Mucosa of rectum (tissue), 2 donors: Measurements from ENCODE around the gene EEIG1.
A peak's percentile ranks its signal among the peaks of the same experiment; 100 is the strongest.
"Not testable (repeated sequence)": the region's sequence is repeated elsewhere in the genome, so short reads cannot be mapped to it uniquely, and the experiment has no call there.

Experiments used
- H3K27ac ChIP-seq, 2 donors: one replicate each; pipeline ENCODE4 v1.7.0; 2013; ENCODE audit warnings: inconsistent platforms in 2 of 2, low read depth in 2 of 2, low read length in 2 of 2
- H3K27me3 ChIP-seq, 2 donors: one replicate each; pipeline ENCODE4 v1.7.0; 2013; ENCODE audit warnings: low read length in 2 of 2; ENCODE audit not compliant: control insufficient read depth in 2 of 2, insufficient read depth in 2 of 2
- H3K36me3 ChIP-seq, 2 donors: one replicate each; pipeline ENCODE4 v1.7.0; 2013; ENCODE audit warnings: low read length in 2 of 2; ENCODE audit not compliant: control insufficient read depth in 2 of 2, insufficient read depth in 2 of 2
- H3K4me1 ChIP-seq, 2 donors: one replicate each; pipeline ENCODE4 v1.7.0; 2013; ENCODE audit warnings: low read length in 2 of 2, mild to moderate bottlenecking in 1 of 2; ENCODE audit not compliant: control insufficient read depth in 2 of 2, insufficient read depth in 2 of 2
- H3K4me3 ChIP-seq, 2 donors: one replicate each; pipeline ENCODE4 v1.7.0; 2013; ENCODE audit warnings: low read length in 2 of 2
- H3K9ac ChIP-seq, 2 donors: one replicate each; pipeline ENCODE4 v1.7.0; 2013; ENCODE audit warnings: low read length in 2 of 2, low read depth in 1 of 2, mild to moderate bottlenecking in 1 of 2
- H3K9me3 ChIP-seq, 2 donors: one replicate each; pipeline ENCODE4 v1.7.0; 2013; ENCODE audit warnings: low read length in 2 of 2; ENCODE audit not compliant: control insufficient read depth in 2 of 2
- donor health status: healthy.
- donor health status: Normal muscosa, but diverticular disease.

Gene EEIG1

DNA sequence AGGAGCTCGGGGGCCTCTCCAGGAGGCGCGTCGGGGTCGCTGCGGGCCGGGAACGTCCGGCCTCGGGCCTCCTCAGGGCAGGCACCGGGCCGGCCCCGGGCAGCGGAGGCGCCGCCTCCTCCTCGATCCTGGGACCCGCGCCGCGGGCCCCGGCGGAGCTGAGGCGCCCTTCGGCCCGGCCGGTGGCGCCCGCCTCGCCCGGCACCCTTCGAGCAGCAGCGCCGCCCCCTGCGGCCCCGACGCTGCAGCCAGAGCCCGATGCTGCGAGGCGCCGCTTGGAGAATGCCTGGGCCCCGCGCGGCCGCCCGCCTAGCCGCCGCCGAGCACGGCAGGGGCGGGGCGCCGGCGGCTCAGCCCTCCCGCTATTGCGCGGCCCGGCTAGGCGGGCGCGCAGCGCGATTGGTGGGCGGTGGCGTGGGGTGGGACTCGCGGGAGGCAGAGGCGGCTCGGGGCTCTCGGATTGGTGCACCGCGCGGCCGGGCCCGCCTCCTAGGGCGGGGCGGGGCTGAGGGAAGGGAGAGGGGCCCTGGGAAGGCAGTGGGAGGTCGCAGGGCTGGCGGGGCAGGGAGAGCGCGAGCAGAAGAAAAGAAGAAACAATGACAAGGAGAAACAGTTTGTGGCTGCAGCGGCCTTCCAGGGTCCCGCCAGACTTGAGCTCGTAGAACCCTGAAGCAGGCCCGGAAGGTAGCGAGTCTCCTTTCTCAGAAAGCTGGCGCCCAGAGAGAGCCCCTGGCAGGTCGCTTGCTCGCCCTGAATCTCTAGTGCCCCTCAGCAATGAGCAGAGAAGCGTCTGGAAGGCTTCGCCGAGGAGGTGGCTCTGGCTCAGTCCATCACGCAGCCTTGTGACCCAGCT, at the start of gene EEIG1:
TSS of gene EEIG1 (minus strand) at position 284 of the 853 bp plus-strand sequence. CDS start 852 bp downstream, outside the sequence.
- Histone ChIP-seq H3K27ac (peak within 1 kb of the TSS; percentile 90 to 91), H3K4me3 (peak within 1 kb of the TSS; percentile 80 to 94), H3K9me3 (no peaks in the 10 kb centered on the region), H3K9ac (peak within 1 kb of the TSS; percentile 93 to 95), H3K27me3 (no peaks in the 10 kb centered on the region), H3K4me1 (peaks cover 44 to 45% of the 10 kb centered on the region in 2 donors), H3K36me3 (peaks cover 0 to 5% of the 10 kb centered on the region in 2 donors)

DNA sequence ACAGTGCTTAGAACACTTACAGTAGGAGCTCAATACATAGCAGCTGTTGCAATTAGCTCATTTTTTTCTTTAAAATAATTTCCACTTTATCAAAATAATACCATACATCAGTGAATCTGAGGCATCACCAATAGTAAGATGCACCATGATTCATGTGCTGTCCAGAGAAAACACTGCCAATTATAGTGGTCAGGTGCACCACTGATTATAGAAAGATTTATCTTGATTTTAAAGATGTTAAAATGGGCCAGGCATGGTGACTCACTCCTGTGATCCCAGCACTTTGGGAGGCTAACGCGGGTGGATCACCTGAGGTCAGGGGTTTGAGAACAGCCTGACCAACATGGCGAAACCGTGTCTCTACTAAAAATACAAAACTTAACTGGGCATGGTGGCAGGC, 46.9 kb upstream of the EEIG1 start:
- Histone ChIP-seq H3K9ac (no peak overlapping the region), H3K4me3 (no peak overlapping the region), H3K36me3 (no peaks in the 10 kb centered on the region), H3K9me3 (no peaks in the 10 kb centered on the region), H3K27ac (peak overlapping the region in 1 of 2 donors; percentile 5), H3K4me1 (peaks cover 0 to 10% of the 10 kb centered on the region in 2 donors), H3K27me3 (no peaks in the 10 kb centered on the region)

DNA sequence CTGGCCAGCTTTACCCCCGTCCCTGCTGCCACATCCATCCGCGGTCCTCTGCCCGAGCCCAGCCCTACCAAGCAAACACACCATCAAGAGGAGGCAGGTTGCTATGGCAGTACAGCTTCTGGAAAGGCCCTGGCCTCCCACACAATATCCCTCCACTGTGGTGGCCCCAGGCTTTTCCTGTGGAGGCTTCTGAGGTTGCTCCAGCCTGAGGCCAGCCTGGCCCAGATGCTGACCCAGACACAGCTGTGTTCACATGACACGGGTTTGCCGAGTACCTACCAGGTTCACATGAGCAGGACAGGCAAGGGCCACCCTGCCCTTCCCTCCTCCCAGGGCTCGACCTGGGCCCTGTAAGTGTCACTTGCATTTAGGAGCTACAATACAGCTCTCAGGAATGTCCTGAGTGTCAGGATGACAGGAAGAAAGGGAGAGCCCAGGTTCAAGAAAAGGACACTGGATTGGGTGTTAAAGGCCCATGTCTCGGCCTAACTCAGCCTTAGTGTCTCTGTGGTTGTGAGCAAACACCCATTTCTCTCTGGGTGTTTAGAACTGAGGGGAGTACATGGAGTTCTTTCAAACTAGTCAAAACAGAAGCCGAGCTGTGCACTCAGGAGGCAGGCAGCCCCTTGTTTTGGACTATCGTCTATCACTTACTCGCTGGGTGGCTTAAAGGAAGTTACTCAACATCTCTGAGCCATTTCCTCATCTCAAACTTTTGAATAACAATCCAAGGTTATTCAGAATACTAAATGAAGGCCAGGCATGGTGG, 46.2 kb upstream of the EEIG1 start:
- no peaks in the 10 kb centered on the region for H3K36me3 ChIP-seq
- H3K4me1 ChIP-seq: peaks cover 0 to 10% of the 10 kb centered on the region in 2 donors
- H3K4me3 ChIP-seq: no peak overlapping the region
- H3K9ac ChIP-seq: no peak overlapping the region
- no peaks in the 10 kb centered on the region for H3K27me3 ChIP-seq
- no peaks in the 10 kb centered on the region for H3K9me3 ChIP-seq
- H3K27ac ChIP-seq: peak overlapping the region; percentile 17 to 85

GRCh38 chr9:128026255-128026772, 45.5 kb upstream of the EEIG1 start:
- H3K9ac ChIP-seq: no peak overlapping the region
- peaks cover 0 to 10% of the 10 kb centered on the region in 2 donors for H3K4me1 ChIP-seq
- no peak overlapping the region for H3K4me3 ChIP-seq
- H3K36me3 ChIP-seq: no peaks in the 10 kb centered on the region
- peak overlapping the region; percentile 17 to 85 for H3K27ac ChIP-seq
- no peaks in the 10 kb centered on the region for H3K27me3 ChIP-seq
- H3K9me3 ChIP-seq: no peaks in the 10 kb centered on the region

- H3K4me1 ChIP-seq: peaks cover 0 to 10% of the 10 kb centered on the region in 2 donors
- peak overlapping the region in 1 of 2 donors; percentile 17 for H3K9ac ChIP-seq
- H3K9me3 ChIP-seq: no peaks in the 10 kb centered on the region
- no peak overlapping the region for H3K4me3 ChIP-seq
- H3K27ac ChIP-seq: peak overlapping the region in 1 of 2 donors; percentile 58
- no peaks in the 10 kb centered on the region for H3K36me3 ChIP-seq
- no peaks in the 10 kb centered on the region for H3K27me3 ChIP-seq
Measured at GRCh38 chr9:128025736-128026135, 44.9 kb upstream of the EEIG1 start.

GRCh38 chr9:128024761-128025308, 44.0 kb upstream of the EEIG1 start:
- Histone ChIP-seq H3K9ac (no peak overlapping the region), H3K4me1 (peaks cover 0 to 10% of the 10 kb centered on the region in 2 donors), H3K36me3 (no peaks in the 10 kb centered on the region), H3K27me3 (no peaks in the 10 kb centered on the region), H3K27ac (peak overlapping the region in 1 of 2 donors; percentile 58), H3K9me3 (no peaks in the 10 kb centered on the region), H3K4me3 (no peak overlapping the region)

DNA sequence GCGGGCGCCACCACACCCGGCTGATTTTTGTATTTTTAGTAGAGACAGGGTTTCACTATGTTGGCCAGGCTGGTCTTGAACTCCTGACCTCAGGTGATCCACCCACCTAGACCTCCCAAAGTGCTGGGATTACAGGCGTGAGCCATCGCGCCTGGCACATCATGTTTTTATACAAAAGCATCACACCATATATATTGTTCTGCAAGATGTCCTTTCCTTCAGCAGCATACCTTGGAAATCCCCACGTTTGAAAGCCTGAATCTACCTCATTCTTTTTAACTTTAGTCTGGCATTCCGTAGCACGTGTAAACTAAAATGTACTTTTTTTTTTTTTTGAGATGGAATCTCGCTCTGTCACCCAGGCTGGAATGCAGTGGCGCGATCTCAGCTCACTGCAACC, 42.9 kb upstream of the EEIG1 start:
- not testable (repeated sequence) for H3K27ac ChIP-seq, H3K4me3 ChIP-seq, H3K4me1 ChIP-seq, H3K9me3 ChIP-seq, H3K9ac ChIP-seq, H3K36me3 ChIP-seq, H3K27me3 ChIP-seq

DNA sequence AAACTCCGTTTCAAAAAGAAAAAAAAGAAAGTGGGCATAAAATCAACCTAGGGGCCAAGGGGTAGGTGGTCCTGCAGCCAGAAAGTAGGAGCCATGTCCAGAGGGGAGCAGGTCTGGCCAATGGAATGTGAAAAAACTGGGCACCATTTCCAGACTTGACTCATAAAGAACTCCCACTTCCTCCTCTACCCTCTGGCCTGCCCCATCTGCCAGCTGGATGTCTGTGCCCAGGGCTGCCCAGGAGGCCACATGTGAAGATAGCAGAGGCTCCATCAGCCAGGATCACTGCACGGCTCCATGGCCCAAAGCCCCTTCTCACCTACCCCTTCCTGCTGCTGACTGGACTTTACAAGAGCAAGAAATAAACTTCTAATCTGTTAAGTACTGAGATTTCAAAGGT, 42.1 kb upstream of the EEIG1 start:
- H3K27me3 ChIP-seq: no peaks in the 10 kb centered on the region
- peaks cover 0 to 10% of the 10 kb centered on the region in 2 donors for H3K4me1 ChIP-seq
- no peak overlapping the region for H3K9ac ChIP-seq
- no peak overlapping the region for H3K4me3 ChIP-seq
- no peaks in the 10 kb centered on the region for H3K36me3 ChIP-seq
- no peaks in the 10 kb centered on the region for H3K9me3 ChIP-seq
- no peak overlapping the region for H3K27ac ChIP-seq

- no peaks in the 10 kb centered on the region for H3K27me3 ChIP-seq
- H3K36me3 ChIP-seq: no peaks in the 10 kb centered on the region
- H3K27ac ChIP-seq: no peak overlapping the region
- no peak overlapping the region for H3K9ac ChIP-seq
- no peaks in the 10 kb centered on the region for H3K9me3 ChIP-seq
- no peak overlapping the region for H3K4me3 ChIP-seq
- peaks cover 0 to 4% of the 10 kb centered on the region in 2 donors for H3K4me1 ChIP-seq
Measured at GRCh38 chr9:128021098-128021497, 40.3 kb upstream of the EEIG1 start.

DNA sequence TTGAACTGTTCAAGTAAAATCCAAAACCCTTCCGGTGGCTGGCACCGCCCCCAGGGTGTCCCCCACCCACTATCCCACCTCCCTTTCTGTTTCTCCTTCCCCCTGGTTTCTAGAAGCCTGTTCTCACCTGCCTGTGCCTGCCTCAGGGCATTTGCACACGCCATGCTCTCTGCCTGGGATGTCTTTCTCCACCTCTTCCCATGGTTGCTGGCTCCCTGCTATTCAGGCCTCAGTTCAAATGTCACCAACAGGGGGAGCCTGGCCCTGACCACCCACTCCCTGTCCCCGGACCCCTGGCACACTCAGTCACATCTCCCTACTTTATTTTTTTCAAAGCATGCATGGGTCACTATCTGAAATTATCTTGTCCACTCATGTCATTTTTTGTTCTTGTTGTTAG, 39.9 kb upstream of the EEIG1 start:
- H3K9me3 ChIP-seq: no peaks in the 10 kb centered on the region
- H3K4me1 ChIP-seq: peaks cover 0 to 4% of the 10 kb centered on the region in 2 donors
- H3K27ac ChIP-seq: no peak overlapping the region
- H3K36me3 ChIP-seq: no peaks in the 10 kb centered on the region
- H3K9ac ChIP-seq: no peak overlapping the region
- H3K4me3 ChIP-seq: no peak overlapping the region
- H3K27me3 ChIP-seq: no peaks in the 10 kb centered on the region
